Left renal pelvis (tissue), 4 donors: ENCODE data around the gene OMA1. TPM values are rescaled to one million over a fixed set of nuclear protein-coding genes. Genes with fewer than 3 reads are reported as not detected.

Experiments used
- DNase-seq, 4 donors: peaks; one replicate each; pipeline ENCODE4 v3.0.0-alpha.2; 2013; ENCODE audit warnings: low read depth in 4 of 4, low spot score in 3 of 4
- polyA plus RNA-seq, 4 donors: library from polyadenylated mRNA; unstranded; fragments of 120-200 nt; gene quantifications; one replicate each; pipeline ENCODE4 v1.2.1, GENCODE V29; 2013; ENCODE audit not compliant: insufficient read length in 4 of 4

OMA1 gene
- polyA plus RNA-seq, 4 donors = 15.6 to 38.7 (median 35.7) TPM

DNA sequence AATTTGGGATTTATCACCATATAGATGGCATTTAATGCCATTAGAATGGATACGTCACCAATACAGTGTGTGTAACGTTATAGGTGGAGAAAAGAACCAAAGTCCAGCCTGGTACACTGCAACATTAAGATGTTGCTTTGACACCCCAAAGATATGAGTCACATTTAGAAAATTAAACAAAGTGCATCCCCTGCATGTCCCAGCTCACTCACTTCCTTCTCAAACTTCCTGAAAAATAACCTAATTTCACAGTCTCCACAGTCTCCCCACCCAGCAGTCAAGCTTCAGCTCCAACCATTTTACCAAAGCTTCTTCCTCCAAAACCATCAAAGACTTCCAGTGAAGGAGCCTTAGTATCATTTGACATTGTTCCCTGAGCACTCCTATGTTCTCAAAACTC, 111.9 kb downstream of the OMA1 start:
- DNase-seq = no peak

DNA sequence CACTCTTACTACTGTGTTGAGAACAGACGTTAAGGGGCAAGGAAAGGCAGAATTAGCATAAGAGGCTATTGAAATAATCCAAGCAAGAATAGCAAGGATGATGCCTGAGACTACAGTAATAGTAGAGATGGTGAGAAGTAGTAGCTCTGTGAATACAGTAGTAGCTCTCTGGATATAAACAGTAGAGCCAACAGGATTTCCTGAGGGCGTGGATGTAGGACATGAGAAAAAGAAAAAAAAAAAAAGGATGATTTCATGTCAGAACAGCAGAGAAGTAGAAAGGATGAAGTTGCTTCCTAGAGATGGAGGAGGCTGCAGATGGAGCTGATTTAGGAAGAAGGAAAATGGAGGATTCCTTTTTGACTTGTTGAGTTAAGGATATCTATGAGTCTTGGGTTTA, 112.3 kb downstream of the OMA1 start:
- no peak for DNase-seq

DNA sequence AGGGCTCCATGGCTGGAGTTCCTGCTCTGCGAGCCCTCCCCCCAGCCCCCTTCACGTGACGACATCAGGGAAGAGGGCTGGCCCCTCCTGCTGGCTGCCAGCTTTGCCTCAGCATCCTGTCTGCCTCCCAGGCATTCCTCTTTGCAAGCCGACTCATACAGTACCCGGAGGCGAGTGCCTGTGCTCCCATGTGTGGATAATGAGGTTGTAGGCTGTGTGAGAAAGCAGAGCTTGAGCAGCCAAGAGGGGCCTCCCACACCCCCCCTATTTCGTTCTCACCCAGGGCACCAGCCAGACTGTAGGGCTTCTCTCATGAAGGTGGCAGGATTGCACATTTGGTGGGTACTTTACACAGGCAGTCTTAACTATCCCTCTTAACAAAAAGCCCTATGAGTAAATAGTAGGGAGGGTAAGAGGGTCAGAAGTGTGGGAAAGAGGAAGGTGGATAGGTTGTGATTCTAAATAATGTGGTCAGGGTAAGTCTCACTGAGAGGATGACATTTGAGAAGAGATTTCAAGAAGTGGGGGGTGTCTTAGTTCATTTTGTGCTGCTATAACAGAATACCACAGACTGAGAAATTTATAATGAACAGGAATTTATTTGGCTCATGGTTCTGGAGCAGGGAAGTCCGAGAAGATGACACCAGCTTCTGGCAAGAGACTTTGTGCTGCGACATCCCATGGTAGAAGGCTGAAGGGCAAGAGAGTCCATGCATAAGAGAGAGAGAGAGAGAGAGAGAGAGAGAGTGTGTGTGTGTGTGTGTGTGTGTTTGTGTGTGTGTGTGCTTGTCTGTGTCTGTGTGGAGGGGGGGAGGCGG, 113.5 kb downstream of the OMA1 start:
- peak in 3 of 4 donors; percentile 70 to 88 (median 75) for DNase-seq

DNA sequence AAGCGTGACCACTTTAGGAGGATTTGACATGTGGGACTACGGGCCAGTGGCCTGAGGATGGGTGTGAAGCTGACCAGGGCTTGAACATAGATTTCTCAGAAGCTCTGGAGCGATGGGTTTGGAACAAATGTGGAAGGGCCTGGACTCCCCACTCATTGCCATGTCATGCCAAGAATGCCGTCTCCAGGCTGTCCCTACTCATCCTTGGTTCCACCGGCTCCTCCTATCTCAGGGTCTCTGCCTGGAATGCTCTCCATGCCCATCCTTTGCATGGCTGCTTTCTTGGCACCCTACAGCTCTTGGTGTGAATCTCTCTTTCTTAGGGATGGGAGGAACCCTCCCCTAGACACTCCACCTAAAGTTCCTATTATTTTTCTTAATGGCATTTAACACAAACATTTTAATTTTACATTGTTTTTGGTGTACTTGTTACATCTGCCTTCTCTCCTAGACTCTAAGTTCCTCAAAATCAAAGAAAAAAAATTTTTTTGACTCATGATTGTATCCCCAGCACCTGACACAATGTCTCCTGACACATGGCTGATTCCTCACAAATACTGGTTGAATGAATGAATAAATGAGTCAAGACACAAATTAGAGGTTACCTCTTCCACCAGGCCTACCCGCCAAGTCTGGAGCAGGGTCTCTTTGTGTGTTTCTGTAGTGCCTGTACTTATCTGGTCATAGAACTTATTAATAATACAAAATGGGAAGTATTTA, 114.5 kb downstream of the OMA1 start:
- DNase-seq = no peak

Other genes starting within 250 kb of the OMA1 start
- gene TACSTD2, start 30.5 kb upstream of the OMA1 start, polyA plus RNA-seq = 10 to 100 TPM in 3 of 4 donors, under 1 TPM in 1; 0.74 to 58.5 (median 39.5) TPM
- 10 to 100 TPM; 31.3 to 47.2 (median 37.0) TPM for gene MYSM1, start 153.3 kb upstream of the OMA1 start, polyA plus RNA-seq
- 1,000 to 10,000 TPM in 1 of 4 donors, 10 to 100 TPM in 3; 58.1 to 1,076 (median 84.5) TPM for gene JUN, start 237.3 kb upstream of the OMA1 start, polyA plus RNA-seq